ENCODE data around the gene L3MBTL4.
A peak's percentile ranks its signal among the peaks of the same experiment; 100 is the strongest.

L3MBTL4 gene

GRCh38 chr18:6059551-6059950, 355.2 kb downstream of the L3MBTL4 start (continued):
- no peak for TF ChIP-seq POU6F1 (CRISPR knock-in tag; IDR thresholded peaks at IDR 0.05; ENCODE audit: borderline replicate concordance, low read depth)

GRCh38 chr18:6058941-6059340, 355.8 kb downstream of the L3MBTL4 start:
- peak; percentile 47 for ATAC-seq
- TF ChIP-seq ZNF565 (CRISPR knock-in tag; conservative IDR thresholded peaks at IDR 0.05; ENCODE audit: low read depth) (no peak), GLIS3 (CRISPR knock-in tag; IDR thresholded peaks at IDR 0.05) (no peak), PATZ1 (CRISPR knock-in tag; IDR thresholded peaks at IDR 0.05; ENCODE audit: borderline replicate concordance) (no peak), RARB (CRISPR knock-in tag; IDR thresholded peaks at IDR 0.05) (no peak), ESRRG (CRISPR knock-in tag; IDR thresholded peaks at IDR 0.05) (no peak), BACH2 (CRISPR knock-in tag; IDR thresholded peaks at IDR 0.05; ENCODE audit: borderline replicate concordance) (no peak), CREB5 (CRISPR knock-in tag; IDR thresholded peaks at IDR 0.05; ENCODE audit: low read depth) (no peak), PPARA (CRISPR knock-in tag; IDR thresholded peaks at IDR 0.05; ENCODE audit: borderline replicate concordance) (no peak), CSDC2 (CRISPR knock-in tag; IDR thresholded peaks at IDR 0.05) (no peak), ZNF70 (CRISPR knock-in tag; IDR thresholded peaks at IDR 0.05) (no peak), ZNF8 (CRISPR knock-in tag; IDR thresholded peaks at IDR 0.05) (no peak), POU6F1 (CRISPR knock-in tag; IDR thresholded peaks at IDR 0.05; ENCODE audit: borderline replicate concordance, low read depth) (no peak)

GRCh38 chr18:6057604-6058003, 357.1 kb downstream of the L3MBTL4 start:
- no peak for TF ChIP-seq ISL1 (CRISPR knock-in tag; IDR thresholded peaks at IDR 0.05)
- TF ChIP-seq SNAI2 (CRISPR knock-in tag; IDR thresholded peaks at IDR 0.05) = no peak
- no peak for TF ChIP-seq CREB5 (CRISPR knock-in tag; IDR thresholded peaks at IDR 0.05; ENCODE audit: low read depth)
- TF ChIP-seq ZFP3 (CRISPR knock-in tag; IDR thresholded peaks at IDR 0.05) = no peak
- no peak for TF ChIP-seq BACH2 (CRISPR knock-in tag; IDR thresholded peaks at IDR 0.05; ENCODE audit: borderline replicate concordance)
- no peak for TF ChIP-seq GLIS3 (CRISPR knock-in tag; IDR thresholded peaks at IDR 0.05)
- TF ChIP-seq CSDC2 (CRISPR knock-in tag; IDR thresholded peaks at IDR 0.05) = no peak
- no peak for TF ChIP-seq ZNF8 (CRISPR knock-in tag; IDR thresholded peaks at IDR 0.05)
- TF ChIP-seq PPARA (CRISPR knock-in tag; IDR thresholded peaks at IDR 0.05; ENCODE audit: borderline replicate concordance) = no peak
- no peak for TF ChIP-seq RARB (CRISPR knock-in tag; IDR thresholded peaks at IDR 0.05)
- TF ChIP-seq OSR1 (CRISPR knock-in tag; IDR thresholded peaks at IDR 0.05) = no peak
- TF ChIP-seq TOX (CRISPR knock-in tag; IDR thresholded peaks at IDR 0.05; ENCODE audit: borderline replicate concordance) = no peak
- no peak for TF ChIP-seq ESRRG (CRISPR knock-in tag; IDR thresholded peaks at IDR 0.05)

GRCh38 chr18:6056171-6056910, 358.4 kb downstream of the L3MBTL4 start:
- no peak for TF ChIP-seq POU6F1 (CRISPR knock-in tag; IDR thresholded peaks at IDR 0.05; ENCODE audit: borderline replicate concordance, low read depth)
- no peak for TF ChIP-seq ZNF565 (CRISPR knock-in tag; conservative IDR thresholded peaks at IDR 0.05; ENCODE audit: low read depth)
- no peak for TF ChIP-seq ZFP3 (CRISPR knock-in tag; IDR thresholded peaks at IDR 0.05)
- TF ChIP-seq CSDC2 (CRISPR knock-in tag; IDR thresholded peaks at IDR 0.05) = no peak
- TF ChIP-seq SNAI2 (CRISPR knock-in tag; IDR thresholded peaks at IDR 0.05) = no peak
- no peak for TF ChIP-seq PPARA (CRISPR knock-in tag; IDR thresholded peaks at IDR 0.05; ENCODE audit: borderline replicate concordance)
- no peak for TF ChIP-seq ISL1 (CRISPR knock-in tag; IDR thresholded peaks at IDR 0.05)
- no peak for TF ChIP-seq ZNF8 (CRISPR knock-in tag; IDR thresholded peaks at IDR 0.05)
- ATAC-seq = peak; percentile 66

More at GRCh38 chr18:6057604-6058003, 357.1 kb downstream of the L3MBTL4 start:
- ATAC-seq = no peak
